ENCODE data around the gene LY9.
"Not testable (repeated sequence)": the region's sequence is repeated elsewhere in the genome, so short reads cannot be mapped to it uniquely, and the experiment has no call there.

LY9 gene

GRCh38 chr1:160780398-160780755 lies 15.6 kb upstream of the LY9 start:
- TF ChIP-seq CTCF (IDR thresholded peaks at IDR 0.05; ENCODE audit: insufficient read depth, low read depth, low read length, missing control alignments), result no peak
- peak; percentile 40 for DNase-seq (ENCODE audit: low read depth)

GRCh38 chr1:160781186-160781766 lies 14.7 kb upstream of the LY9 start:
- H3K4me3 ChIP-seq (ENCODE audit: low read length), result no peak overlapping the region
- peak; percentile 81 for DNase-seq (ENCODE audit: low read depth)
- no peak for TF ChIP-seq CTCF (IDR thresholded peaks at IDR 0.05; ENCODE audit: insufficient read depth, low read depth, low read length, missing control alignments)

More at GRCh38 chr1:160780398-160780755, 15.6 kb upstream of the LY9 start:
- no peak overlapping the region for H3K4me3 ChIP-seq (ENCODE audit: low read length)

- TF ChIP-seq CTCF (IDR thresholded peaks at IDR 0.05; ENCODE audit: insufficient read depth, low read depth, low read length, missing control alignments), result no peak
- no peak for DNase-seq (ENCODE audit: low read depth)
- H3K4me3 ChIP-seq (ENCODE audit: low read length), result no peak overlapping the region
These were observed 13.9 kb upstream of the LY9 start for GRCh38 chr1:160781914-160782689.

GRCh38 chr1:160782988-160783765 lies 12.8 kb upstream of the LY9 start:
- DNase-seq (ENCODE audit: low read depth); H3K4me3 ChIP-seq (ENCODE audit: low read length): not testable (repeated sequence)

GRCh38 chr1:160789051-160789701 lies 6.8 kb upstream of the LY9 start:
- DNase-seq (ENCODE audit: low read depth), result no peak
- no peak for TF ChIP-seq CTCF (IDR thresholded peaks at IDR 0.05; ENCODE audit: insufficient read depth, low read depth, low read length, missing control alignments)
- H3K4me3 ChIP-seq (ENCODE audit: low read length), result no peak overlapping the region

- DNase-seq (ENCODE audit: low read depth), result no peak
- no peak for TF ChIP-seq CTCF (IDR thresholded peaks at IDR 0.05; ENCODE audit: insufficient read depth, low read depth, low read length, missing control alignments)
These were observed 6.0 kb upstream of the LY9 start for GRCh38 chr1:160789702-160790611.

More at GRCh38 chr1:160789702-160790611, 6.0 kb upstream of the LY9 start:
- no peak overlapping the region for H3K4me3 ChIP-seq (ENCODE audit: low read length)

All from epithelial cell of esophagus (primary cell).